A549 (cell line): Measurements from ENCODE around the gene KIAA0232.

Source experiments
- FOSL2 ChIP-seq, 2 experiments: fragments of 450-650 bp in 1 of 2; fragments of >200 bp in 1 of 2; sonication (Bioruptor Twin) in 1 of 2; formaldehyde crosslinking; IDR thresholded peaks; 2 replicates each; pipeline versions ENCODE4 v1.5.0 to v1.6.1; 2016 to 2020; ENCODE audit warnings: mild to moderate bottlenecking in 1 of 2, moderate library complexity in 1 of 2
- HOXB13 ChIP-seq: fragments of 250-450 bp; sonication (Bioruptor Pico); IDR thresholded peaks from 2 replicates; pipeline ENCODE4 v1.5.0; 2020; ENCODE audit warnings: low read depth, mild to moderate bottlenecking, moderate library complexity

- TF ChIP-seq FOSL2 (IDR thresholded peaks at IDR 0.05) (no peak), FOSL2 (CRISPR knock-in tag; IDR thresholded peaks at IDR 0.05) (no peak), HOXB13 (CRISPR knock-in tag) (no peak)
These were observed 41.5 kb downstream of the KIAA0232 start for GRCh38 chr4:6824071-6824470.
